Activated CD4-positive, alpha-beta T cell treated with anti-CD3 and anti-CD28 coated beads for 24 hours (primary cell): ENCODE results near the gene RANBP9.
A peak's percentile ranks its signal among the peaks of the same experiment; 100 is the strongest.

Source experiments
- DNase-seq, 2 donors: peaks; one replicate each; pipeline ENCODE4 v3.0.0-alpha.2; 2020; ENCODE audit warnings: low read depth in 2 of 2

The RANBP9 gene

GRCh38 chr6:13600036-13600435, 111.6 kb downstream of the RANBP9 start:
- DNase-seq, result no peak

GRCh38 chr6:13597073-13597472, 114.6 kb downstream of the RANBP9 start:
- DNase-seq, result no peak

DNA sequence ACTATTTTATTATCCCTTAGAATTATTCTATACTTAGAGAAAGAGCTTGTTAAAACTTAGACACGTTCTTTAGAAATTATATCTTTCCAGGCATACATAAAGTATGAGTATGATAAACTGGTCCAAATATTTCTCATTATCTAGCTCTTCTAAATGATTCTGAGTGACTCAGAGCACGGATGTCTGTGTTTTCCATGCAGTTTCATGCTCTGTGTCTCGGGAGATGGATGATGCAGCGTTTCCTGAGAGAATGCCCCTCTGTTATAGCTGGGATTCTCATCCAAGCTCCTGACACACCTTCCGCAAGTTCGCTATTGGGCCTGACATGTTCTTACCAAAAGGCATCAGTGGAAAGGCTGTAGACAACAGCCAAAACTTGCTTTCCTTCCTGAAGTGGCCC, 117.9 kb downstream of the RANBP9 start:
- DNase-seq, result no peak

DNA sequence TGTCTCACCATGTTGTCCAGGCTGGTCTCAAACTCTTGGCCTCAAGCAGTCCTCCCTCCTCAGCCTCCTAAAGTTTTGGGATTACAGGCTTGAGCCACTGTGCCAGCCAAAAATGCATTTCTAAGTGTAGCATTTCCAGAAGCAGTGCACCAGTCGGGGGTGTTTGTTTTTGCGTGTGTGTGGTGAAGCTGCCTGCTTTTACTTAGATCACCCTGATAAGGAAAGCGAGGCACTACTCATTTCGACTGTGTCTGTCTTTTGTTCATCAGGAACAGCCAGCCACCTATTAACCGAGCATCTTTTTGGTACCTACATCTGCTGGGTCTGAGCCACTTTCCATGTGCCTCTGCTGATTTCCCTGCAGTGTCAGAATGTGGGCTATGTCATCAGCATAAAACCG, 118.5 kb downstream of the RANBP9 start:
- no peak for DNase-seq

DNA sequence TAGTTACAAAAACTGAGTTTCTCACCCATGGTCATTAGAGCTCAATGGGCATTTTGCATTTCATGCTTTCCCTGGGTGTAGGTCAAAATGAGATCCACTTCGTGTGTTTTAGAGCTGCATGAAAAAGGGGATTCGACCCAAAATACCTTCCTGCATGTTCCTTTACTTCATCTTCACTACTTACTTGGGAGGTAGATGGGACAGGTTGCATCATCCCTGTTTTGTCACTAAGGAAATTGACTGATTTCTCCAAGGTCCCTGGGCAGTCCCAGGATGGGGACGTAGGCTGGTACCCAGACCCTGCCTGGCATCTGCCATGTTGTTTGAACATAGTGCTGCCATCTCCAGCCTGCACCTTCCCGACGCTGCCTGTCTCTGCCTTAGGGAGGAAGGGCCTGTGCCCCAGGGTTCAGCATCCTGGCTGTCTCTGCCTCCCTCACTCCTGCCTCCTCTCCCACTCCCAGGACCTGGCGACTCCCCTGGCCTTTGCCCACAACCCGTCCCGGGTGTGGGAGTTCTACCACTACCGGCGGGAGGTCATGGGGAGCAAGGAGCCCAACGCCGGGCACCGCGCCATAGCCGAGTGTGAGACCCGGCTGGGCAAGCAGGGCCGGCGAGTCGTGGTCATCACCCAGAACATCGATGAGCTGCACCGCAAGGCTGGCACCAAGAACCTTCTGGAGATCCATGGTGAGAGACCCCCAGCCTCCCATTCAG, 120.3 kb downstream of the RANBP9 start:
- no peak for DNase-seq

DNA sequence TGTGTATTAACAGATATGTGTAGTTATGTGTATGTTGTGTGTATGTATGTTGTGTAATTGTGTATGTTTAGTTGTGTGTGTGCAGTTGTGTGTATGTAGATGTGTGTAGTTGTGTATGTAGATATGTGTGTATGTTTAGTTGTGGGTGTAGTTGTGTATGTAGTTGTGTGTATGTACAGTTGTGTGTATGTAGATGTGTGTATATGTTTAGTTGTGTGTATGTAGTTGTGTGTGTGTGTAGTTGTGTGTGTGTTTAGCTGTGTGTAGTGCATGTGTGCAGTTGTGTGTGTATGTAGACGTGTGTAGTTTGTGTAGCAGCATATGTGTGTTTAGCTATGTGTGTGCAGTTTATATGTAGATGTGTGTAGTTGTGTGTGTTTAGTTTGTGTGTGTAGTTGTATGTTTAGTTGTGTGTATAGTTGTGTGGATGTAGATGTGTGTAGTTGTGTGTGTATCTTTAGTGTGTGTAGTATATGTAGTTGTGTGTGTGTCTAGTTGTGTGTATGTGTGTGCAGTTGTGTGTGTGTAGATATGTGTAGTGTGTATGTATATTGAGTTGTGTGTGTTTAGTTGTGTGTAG, 121.0 kb downstream of the RANBP9 start:
- DNase-seq, result no peak

- DNase-seq, result no peak
These were observed 121.8 kb downstream of the RANBP9 start for GRCh38 chr6:13589801-13590200.

DNA sequence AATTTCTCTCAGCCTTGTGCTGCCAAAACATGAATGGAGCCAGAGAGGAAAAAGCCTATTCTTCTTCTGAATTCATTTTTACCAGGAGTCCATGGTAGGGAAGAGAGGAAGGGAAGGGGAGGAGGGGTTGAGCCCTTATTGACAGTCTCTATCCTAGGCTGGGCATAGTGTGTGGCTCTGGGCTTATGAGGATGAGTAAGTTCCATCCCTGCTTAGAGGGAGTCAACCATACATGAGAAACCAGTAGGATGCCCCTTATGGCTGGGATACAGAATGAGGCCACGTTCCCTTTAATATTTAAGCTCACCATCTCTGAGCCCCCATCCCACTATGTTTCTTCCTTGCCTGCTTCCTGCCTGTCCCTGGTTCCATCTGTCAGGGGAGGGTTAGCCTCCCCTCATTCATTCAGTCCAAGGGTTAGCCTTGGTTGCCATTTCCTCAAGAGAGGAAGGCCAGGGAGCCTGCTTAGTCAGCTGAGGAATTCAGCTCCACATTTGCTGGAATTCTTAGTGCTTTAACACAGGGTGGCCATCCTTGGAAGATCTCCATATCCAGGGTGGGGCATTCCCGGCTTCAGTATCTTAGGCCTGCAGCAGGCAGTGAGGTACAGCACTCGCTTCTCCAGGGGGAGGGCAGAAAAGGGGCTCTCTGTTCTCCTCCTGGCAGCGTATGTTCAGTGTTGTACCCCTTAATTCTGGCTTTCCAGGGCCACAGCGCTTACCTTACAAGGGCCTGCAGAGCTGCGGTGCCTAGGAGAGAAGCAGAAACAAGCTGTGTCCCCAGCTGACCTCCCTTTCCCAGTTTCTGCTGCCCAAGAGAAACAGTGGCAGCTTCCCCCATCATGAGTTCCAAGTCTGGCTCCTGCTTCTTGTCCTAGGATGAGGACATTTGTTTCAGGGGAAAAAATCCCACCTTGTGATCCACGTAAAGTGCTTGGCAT, 124.8 kb downstream of the RANBP9 start:
- no peak for DNase-seq

DNA sequence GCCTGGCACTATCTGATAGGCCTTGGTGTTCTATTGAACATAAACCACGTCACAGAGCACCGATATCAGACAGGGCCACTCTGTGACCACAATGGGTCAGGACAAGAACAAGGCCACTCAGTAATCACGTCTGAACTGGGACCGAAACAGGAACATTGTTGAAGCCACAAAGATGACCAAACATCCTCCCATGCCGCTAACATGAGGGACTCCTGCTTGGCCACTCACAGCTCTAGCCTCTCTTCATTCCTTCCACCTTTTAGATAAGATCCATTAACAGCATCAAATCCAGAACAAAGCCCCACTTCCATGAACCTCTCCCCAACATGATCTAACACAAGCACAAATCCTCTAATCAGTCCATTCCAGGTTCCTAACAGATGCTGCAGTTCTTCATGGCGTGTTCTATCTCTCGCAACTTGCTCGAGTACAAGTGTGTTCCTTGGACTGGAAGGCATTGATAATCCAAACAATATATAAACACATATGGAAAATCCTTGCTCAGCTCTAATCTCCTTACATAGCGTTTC, 129.9 kb downstream of the RANBP9 start:
- DNase-seq, result no peak

GRCh38 chr6:13579911-13580310, 131.7 kb downstream of the RANBP9 start:
- DNase-seq, result no peak

GRCh38 chr6:13577926-13578325, 133.7 kb downstream of the RANBP9 start:
- no peak for DNase-seq

- DNase-seq, result no peak
These were observed 135.6 kb downstream of the RANBP9 start for GRCh38 chr6:13576017-13576416.

- DNase-seq, result peak in 1 of 2 donors; percentile 69
These were observed 136.3 kb downstream of the RANBP9 start for GRCh38 chr6:13575377-13575775.

- peak; percentile 31 to 70 for DNase-seq
These were observed 136.9 kb downstream of the RANBP9 start, which contains the start of gene SIRT5 for GRCh38 chr6:13574571-13575376. Gene SIRT5 (plus strand): TSS chr6:13574601. CDS start chr6:13584111, 9,510 bp downstream.

DNA sequence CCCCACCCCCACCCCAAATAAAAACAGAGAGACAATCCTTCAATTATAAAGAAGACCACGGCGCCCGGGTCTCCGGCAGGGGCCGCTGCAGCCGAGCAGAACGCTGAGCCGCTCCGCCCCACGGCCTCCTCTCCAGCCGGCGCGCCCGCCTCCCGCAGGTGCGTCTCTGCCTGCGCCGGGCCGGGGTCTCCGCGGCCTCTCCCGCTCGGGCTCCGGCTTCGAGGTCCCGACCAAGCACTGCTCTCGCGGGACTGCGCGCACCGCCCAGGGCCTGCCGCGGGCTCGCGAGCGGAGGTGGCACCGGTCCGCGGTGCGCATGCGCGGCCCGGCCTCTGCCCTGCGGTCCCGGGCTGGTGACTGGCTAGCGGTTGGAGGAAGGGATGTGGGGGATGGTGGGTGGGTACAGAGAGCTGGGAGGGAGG, 137.5 kb downstream of the RANBP9 start:
- DNase-seq, result peak; percentile 87 to 90

DNA sequence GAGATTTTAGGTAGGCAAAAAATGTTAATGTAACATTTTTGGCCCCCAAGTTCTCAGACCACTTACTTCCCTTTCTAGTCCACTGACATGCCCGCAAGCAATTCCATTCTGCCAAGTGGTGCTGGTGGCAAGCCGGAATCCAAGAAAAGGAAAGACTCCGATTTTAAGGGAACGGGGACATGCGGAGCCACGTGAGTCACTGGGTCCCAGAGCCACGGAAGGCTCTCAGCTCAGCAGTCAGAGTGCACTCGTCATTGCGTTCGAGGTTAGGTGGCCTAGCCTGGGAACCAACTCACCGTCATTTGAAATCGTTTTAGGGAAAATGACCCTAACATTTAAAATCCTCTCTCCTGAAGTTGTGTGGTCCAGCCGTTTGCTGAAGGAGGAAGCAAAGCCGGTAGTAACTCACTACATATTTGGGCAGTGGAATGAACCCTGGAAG, 137.9 kb downstream of the RANBP9 start:
- peak; percentile 0 to 6 for DNase-seq

- no peak for DNase-seq
These were observed 138.5 kb downstream of the RANBP9 start for GRCh38 chr6:13572951-13573654.

DNA sequence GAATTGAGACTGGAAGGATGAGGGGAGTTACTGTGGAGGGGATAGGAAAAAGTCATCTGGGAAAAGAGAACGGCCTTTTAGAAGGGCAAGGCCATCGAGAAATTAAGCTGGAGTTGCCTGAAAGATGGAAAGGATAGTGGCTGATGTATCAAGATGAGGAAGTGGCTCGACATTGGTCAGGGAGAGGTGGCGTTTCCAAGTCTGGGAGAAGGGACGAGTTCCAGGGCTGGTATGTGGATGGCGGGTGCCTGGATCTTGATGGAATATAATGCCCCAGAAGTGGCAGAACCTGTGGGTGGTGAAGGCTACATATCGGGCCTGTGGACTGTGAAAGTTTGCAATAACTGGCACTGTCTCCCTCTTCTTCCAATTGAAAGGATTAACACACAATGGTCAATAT, 139.4 kb downstream of the RANBP9 start:
- DNase-seq, result no peak
